GM12865 (cell line): ENCODE measurements around the gene FAF2.
"Not testable (repeated sequence)": the region's sequence is repeated elsewhere in the genome, so short reads cannot be mapped to it uniquely, and the experiment has no call there.

Source experiments
- DNase-seq: peaks from one replicate; pipeline ENCODE4 v3.0.0; 2010; ENCODE audit warnings: low read depth
- H3K4me3 ChIP-seq: 2 replicates; pipeline ENCODE4 v1.5.1; 2011; ENCODE audit warnings: mild to moderate bottlenecking, low read depth, low read length, control low read depth
- TF ChIP-seq, protein P1 (sequence below): IDR thresholded peaks from 2 replicates; pipeline ENCODE4 v1.5.1; 2011; ENCODE audit warnings: low read length, control low read depth, low read depth, inconsistent platforms; ENCODE audit not compliant: insufficient read depth; ENCODE audit errors: missing control alignments

The FAF2 gene

GRCh38 chr5:176407456-176408251 lies 40.5 kb upstream of the FAF2 start:
- DNase-seq: no peak
- no peak overlapping the region for H3K4me3 ChIP-seq
- TF ChIP-seq, protein P1, sequence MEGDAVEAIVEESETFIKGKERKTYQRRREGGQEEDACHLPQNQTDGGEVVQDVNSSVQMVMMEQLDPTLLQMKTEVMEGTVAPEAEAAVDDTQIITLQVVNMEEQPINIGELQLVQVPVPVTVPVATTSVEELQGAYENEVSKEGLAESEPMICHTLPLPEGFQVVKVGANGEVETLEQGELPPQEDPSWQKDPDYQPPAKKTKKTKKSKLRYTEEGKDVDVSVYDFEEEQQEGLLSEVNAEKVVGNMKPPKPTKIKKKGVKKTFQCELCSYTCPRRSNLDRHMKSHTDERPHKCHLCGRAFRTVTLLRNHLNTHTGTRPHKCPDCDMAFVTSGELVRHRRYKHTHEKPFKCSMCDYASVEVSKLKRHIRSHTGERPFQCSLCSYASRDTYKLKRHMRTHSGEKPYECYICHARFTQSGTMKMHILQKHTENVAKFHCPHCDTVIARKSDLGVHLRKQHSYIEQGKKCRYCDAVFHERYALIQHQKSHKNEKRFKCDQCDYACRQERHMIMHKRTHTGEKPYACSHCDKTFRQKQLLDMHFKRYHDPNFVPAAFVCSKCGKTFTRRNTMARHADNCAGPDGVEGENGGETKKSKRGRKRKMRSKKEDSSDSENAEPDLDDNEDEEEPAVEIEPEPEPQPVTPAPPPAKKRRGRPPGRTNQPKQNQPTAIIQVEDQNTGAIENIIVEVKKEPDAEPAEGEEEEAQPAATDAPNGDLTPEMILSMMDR: no peak

GRCh38 chr5:176408252-176408573 lies 40.0 kb upstream of the FAF2 start:
- not testable (repeated sequence) for DNase-seq, H3K4me3 ChIP-seq

DNA sequence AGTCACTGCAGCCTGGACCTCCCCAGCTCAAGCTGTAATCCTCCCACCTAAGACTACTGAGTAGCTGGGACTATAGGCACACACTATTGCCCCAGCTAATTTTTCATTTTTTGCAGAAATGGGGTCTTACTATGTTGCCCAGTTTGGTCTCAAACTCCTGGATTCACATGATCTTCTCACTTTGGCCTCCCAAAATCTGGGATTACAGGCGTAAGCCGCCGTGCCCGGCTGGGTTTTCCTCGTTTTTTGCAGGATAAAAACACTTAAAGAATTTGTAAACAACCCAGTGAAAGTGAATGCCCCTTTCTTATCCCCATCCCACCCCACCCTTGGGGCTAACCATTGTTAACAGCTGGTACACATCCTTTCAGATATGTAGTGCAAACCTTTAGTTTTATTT lies 39.6 kb upstream of the FAF2 start:
- no peak for DNase-seq
- TF ChIP-seq, protein P1: no peak

GRCh38 chr5:176409765-176410164 lies 38.4 kb upstream of the FAF2 start:
- DNase-seq: no peak
- H3K4me3 ChIP-seq: no peak overlapping the region
- TF ChIP-seq, protein P1: no peak

More for the DNA sequence above, 39.6 kb upstream of the FAF2 start:
- H3K4me3 ChIP-seq: no peak overlapping the region

- DNase-seq: no peak
- TF ChIP-seq, protein P1: no peak
- H3K4me3 ChIP-seq: no peak overlapping the region
These were observed 37.6 kb upstream of the FAF2 start for GRCh38 chr5:176410486-176411180.

- DNase-seq: no peak
- TF ChIP-seq, protein P1: no peak
- no peak overlapping the region for H3K4me3 ChIP-seq
These were observed 35.5 kb upstream of the FAF2 start for GRCh38 chr5:176412517-176413254.

DNA sequence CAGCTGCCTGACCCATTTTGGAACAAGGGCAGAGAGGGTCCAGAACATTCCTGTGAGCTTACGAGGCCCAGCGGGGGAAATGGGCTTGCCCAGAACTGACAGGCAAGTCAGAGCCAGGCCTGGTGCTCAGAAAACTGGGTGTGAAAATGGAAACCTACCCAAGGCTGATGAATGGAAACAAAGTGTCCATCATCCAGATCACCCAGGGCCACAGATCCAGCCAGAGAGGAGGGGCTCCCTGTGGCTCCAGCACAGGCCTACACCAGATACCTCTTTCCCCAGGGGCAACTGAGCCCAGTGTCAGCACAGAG lies 35.0 kb upstream of the FAF2 start:
- no peak for DNase-seq
- TF ChIP-seq, protein P1: no peak
- no peak overlapping the region for H3K4me3 ChIP-seq
